Stromal cell of bone marrow (primary cell): ENCODE results near the gene ZNF556.

Experiments used
- DNase-seq: peaks from one replicate; pipeline ENCODE4 v3.0.0-alpha.2; 2012; ENCODE audit warnings: low read depth

Gene ZNF556

GRCh38 chr19:2905918-2906519, 38.9 kb downstream of the ZNF556 start:
- no peak for DNase-seq

GRCh38 chr19:2906631-2907195, 39.6 kb downstream of the ZNF556 start:
- no peak for DNase-seq

GRCh38 chr19:2912306-2912705, 45.2 kb downstream of the ZNF556 start:
- DNase-seq = no peak

GRCh38 chr19:2917275-2918184, 50.4 kb downstream of the ZNF556 start:
- DNase-seq = no peak

- no peak for DNase-seq
Observed at GRCh38 chr19:2922987-2923386, 55.9 kb downstream of the ZNF556 start.

- DNase-seq = no peak
Observed at GRCh38 chr19:2923510-2923909, 56.4 kb downstream of the ZNF556 start.

GRCh38 chr19:2926341-2927031, 59.4 kb downstream of the ZNF556 start:
- DNase-seq = no peak

- no peak for DNase-seq
Observed at GRCh38 chr19:2927032-2927430, 59.9 kb downstream of the ZNF556 start.
